DND-41 (cell line): Measurements from ENCODE around the gene SAMD4A.

Experiments used
- CTCF ChIP-seq: IDR thresholded peaks from 2 replicates; pipeline ENCODE4 v1.5.1; 2012; ENCODE audit warnings: borderline replicate concordance, low read length, moderate library complexity, mild to moderate bottlenecking; ENCODE audit not compliant: poor library complexity, severe bottlenecking; ENCODE audit errors: extremely low read depth
- EZH2 ChIP-seq: IDR thresholded peaks from 3 replicates; pipeline ENCODE4 v1.6.1; 2012; ENCODE audit warnings: borderline replicate concordance, low read depth, mild to moderate bottlenecking, moderate library complexity, low read length, inconsistent platforms; ENCODE audit not compliant: severe bottlenecking

- no peak for TF ChIP-seq EZH2
- no peak for TF ChIP-seq CTCF
Observed at GRCh38 chr14:54699735-54700134, 132.8 kb downstream of the SAMD4A start.
